RWPE2 (cell line): Measurements from ENCODE around the gene CROCC2.

ENCODE experiments used
- ATAC-seq: fragments of 200-7000 bp; cut with Tn5 transposase; 3 replicates; pipeline ENCODE4 v1.9.1; 2021; ENCODE audit warnings: low read depth
- DNase-seq: peaks from one replicate; pipeline ENCODE4 v3.0.0-alpha.2; 2020; ENCODE audit warnings: low spot score
- H3K27ac ChIP-seq: fragments of 450-650 bp; 2 replicates; pipeline ENCODE4 v1.5.1; 2017; ENCODE audit warnings: mild to moderate bottlenecking; ENCODE audit not compliant: poor library complexity, severe bottlenecking
- H3K27me3 ChIP-seq: fragments of 250-450 bp; sonication (Bioruptor Pico); 2 replicates; pipeline ENCODE4 v1.5.1; 2021; ENCODE audit warnings: mild to moderate bottlenecking, moderate library complexity; ENCODE audit not compliant: insufficient read depth, poor library complexity, severe bottlenecking
- H3K36me3 ChIP-seq: fragments of 250-450 bp; sonication (Bioruptor Pico); 2 replicates; pipeline ENCODE4 v1.5.1; 2020; ENCODE audit warnings: low read depth, mild to moderate bottlenecking, moderate library complexity
- H3K4me1 ChIP-seq: fragments of 250-450 bp; sonication (Bioruptor Pico); 2 replicates; pipeline ENCODE4 v1.5.1; 2021; ENCODE audit warnings: mild to moderate bottlenecking, moderate library complexity; ENCODE audit not compliant: insufficient read depth, poor library complexity, severe bottlenecking
- H3K4me3 ChIP-seq: fragments of 250-450 bp; sonication (Bioruptor Pico); 2 replicates; pipeline ENCODE4 v1.5.1; 2021; ENCODE audit warnings: mild to moderate bottlenecking, moderate library complexity; ENCODE audit not compliant: severe bottlenecking
- H3K9me3 ChIP-seq: fragments of 250-450 bp; sonication (Bioruptor Pico); 2 replicates; pipeline ENCODE4 v1.5.1; 2021; ENCODE audit warnings: mild to moderate bottlenecking, moderate library complexity; ENCODE audit not compliant: severe bottlenecking
- CTCF ChIP-seq: fragments of 450-650 bp; IDR thresholded peaks from one replicate; pipeline ENCODE4 v1.5.1; 2017; ENCODE audit warnings: mild to moderate bottlenecking, moderate library complexity; ENCODE audit not compliant: poor library complexity, severe bottlenecking

Gene CROCC2

GRCh38 chr2:241007111-241007510, 101.0 kb downstream of the CROCC2 start:
- DNase-seq = no peak
- no peak for TF ChIP-seq CTCF
- Histone ChIP-seq H3K36me3 (no peaks in the 10 kb centered on the region), H3K4me1 (no peaks in the 10 kb centered on the region), H3K27ac (no peak overlapping the region), H3K27me3 (no peaks in the 10 kb centered on the region), H3K9me3 (peaks cover 7% of the 10 kb centered on the region), H3K4me3 (no peak overlapping the region)
- ATAC-seq = no peak

GRCh38 chr2:241007880-241008710, 102.0 kb downstream of the CROCC2 start:
- H3K27ac ChIP-seq = no peak overlapping the region
- DNase-seq = peak; percentile 35
- no peak for TF ChIP-seq CTCF
- H3K9me3 ChIP-seq = peaks cover 7% of the 10 kb centered on the region
- no peaks in the 10 kb centered on the region for H3K4me1 ChIP-seq
- no peak for ATAC-seq
- no peaks in the 10 kb centered on the region for H3K36me3 ChIP-seq
- no peak overlapping the region for H3K4me3 ChIP-seq
- H3K27me3 ChIP-seq = no peaks in the 10 kb centered on the region

- ATAC-seq (no peak), DNase-seq (no peak)
- Histone ChIP-seq H3K4me1 (no peaks in the 10 kb centered on the region), H3K4me3 (no peak overlapping the region), H3K27ac (no peak overlapping the region), H3K36me3 (no peaks in the 10 kb centered on the region), H3K9me3 (peaks cover 7% of the 10 kb centered on the region), H3K27me3 (no peaks in the 10 kb centered on the region)
- TF ChIP-seq CTCF = no peak
Observed at GRCh38 chr2:241008711-241009121, 102.6 kb downstream of the CROCC2 start.

- no peak for TF ChIP-seq CTCF
- Histone ChIP-seq H3K27me3 (no peaks in the 10 kb centered on the region), H3K36me3 (no peaks in the 10 kb centered on the region), H3K4me3 (no peak overlapping the region), H3K4me1 (no peaks in the 10 kb centered on the region), H3K27ac (no peak overlapping the region), H3K9me3 (peaks cover 7% of the 10 kb centered on the region)
- ATAC-seq (no peak), DNase-seq (no peak)
Observed at GRCh38 chr2:241009191-241009590, 103.1 kb downstream of the CROCC2 start.
